Measurements from ENCODE around the gene NPFF. TPM values are rescaled to one million over a fixed set of nuclear protein-coding genes. Genes with fewer than 3 reads are reported as not detected.

NPFF gene
- total RNA-seq, 2 donors from 2014 or later = not detected

DNA sequence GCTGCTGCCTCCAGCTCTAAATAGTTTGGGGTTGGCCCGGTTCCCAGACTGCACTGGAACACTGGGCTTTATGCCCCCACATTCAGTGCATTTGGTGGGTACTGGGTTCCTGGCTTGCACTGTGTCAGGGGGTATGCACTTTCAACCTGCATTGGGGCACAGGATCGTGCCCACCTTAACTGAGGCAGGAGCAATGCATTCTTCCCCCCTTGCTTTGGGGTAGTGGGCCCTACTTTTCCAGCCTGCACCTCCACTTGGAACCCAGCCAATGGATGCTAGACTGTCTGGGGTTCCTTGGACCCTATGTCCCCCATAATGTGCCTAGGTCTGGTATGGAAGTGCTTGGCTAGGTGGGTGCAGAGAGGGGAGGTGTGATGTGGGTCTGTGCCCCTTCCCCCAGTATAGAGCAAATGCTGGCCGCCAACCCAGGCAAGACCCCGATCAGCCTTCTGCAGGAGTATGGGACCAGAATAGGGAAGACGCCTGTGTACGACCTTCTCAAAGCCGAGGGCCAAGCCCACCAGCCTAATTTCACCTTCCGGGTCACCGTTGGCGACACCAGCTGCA, 5.6 kb downstream of the NPFF start:
- H3K9ac ChIP-seq (ENCODE audit: extremely low read depth, low read length, poor library complexity, severe bottlenecking) = peak overlapping the region; percentile 88
- TF ChIP-seq, protein P1, sequence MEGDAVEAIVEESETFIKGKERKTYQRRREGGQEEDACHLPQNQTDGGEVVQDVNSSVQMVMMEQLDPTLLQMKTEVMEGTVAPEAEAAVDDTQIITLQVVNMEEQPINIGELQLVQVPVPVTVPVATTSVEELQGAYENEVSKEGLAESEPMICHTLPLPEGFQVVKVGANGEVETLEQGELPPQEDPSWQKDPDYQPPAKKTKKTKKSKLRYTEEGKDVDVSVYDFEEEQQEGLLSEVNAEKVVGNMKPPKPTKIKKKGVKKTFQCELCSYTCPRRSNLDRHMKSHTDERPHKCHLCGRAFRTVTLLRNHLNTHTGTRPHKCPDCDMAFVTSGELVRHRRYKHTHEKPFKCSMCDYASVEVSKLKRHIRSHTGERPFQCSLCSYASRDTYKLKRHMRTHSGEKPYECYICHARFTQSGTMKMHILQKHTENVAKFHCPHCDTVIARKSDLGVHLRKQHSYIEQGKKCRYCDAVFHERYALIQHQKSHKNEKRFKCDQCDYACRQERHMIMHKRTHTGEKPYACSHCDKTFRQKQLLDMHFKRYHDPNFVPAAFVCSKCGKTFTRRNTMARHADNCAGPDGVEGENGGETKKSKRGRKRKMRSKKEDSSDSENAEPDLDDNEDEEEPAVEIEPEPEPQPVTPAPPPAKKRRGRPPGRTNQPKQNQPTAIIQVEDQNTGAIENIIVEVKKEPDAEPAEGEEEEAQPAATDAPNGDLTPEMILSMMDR (conservative IDR thresholded peaks at IDR 0.05) = no peak
- peak overlapping the region; percentile 99 for H3K27ac Mint-ChIP-seq
- H3K27me3 Mint-ChIP-seq (ENCODE audit: insufficient read depth) = peaks cover 2% of the 10 kb centered on the region
- no peaks in the 10 kb centered on the region for H3K9me3 Mint-ChIP-seq
- peaks cover 32% of the 10 kb centered on the region for H3K36me3 ChIP-seq (ENCODE audit: control insufficient read depth, insufficient read depth, low read length)
- peak overlapping the region; percentile 85 for H3K4me3 ChIP-seq (ENCODE audit: low read length)
- peak; percentile 49 for DNase-seq
- peaks cover 24% of the 10 kb centered on the region for H3K36me3 Mint-ChIP-seq (ENCODE audit: low read depth)
- peak overlapping the region; percentile 99 for H3K27ac ChIP-seq (ENCODE audit: low read depth, low read length)
- H3K4me1 Mint-ChIP-seq = peaks cover 19% of the 10 kb centered on the region
- H3K4me1 ChIP-seq (ENCODE audit: control insufficient read depth, insufficient read depth, low read length) = peaks cover 7% of the 10 kb centered on the region
- no peaks in the 10 kb centered on the region for H3K27me3 ChIP-seq (ENCODE audit: control insufficient read depth, insufficient read depth, low read length, poor library complexity, severe bottlenecking)
- peak overlapping the region; percentile 79 for H3K4me3 Mint-ChIP-seq
- 81 to 82% methylated on average over 9 to 10 of the region's 10 CpGs for WGBS, 2 experiments (ENCODE audit: insufficient coverage in 1 of 2, insufficient read length in 1 of 2)
- H3K9me3 ChIP-seq (ENCODE audit: control insufficient read depth, low read length) = no peaks in the 10 kb centered on the region

DNA sequence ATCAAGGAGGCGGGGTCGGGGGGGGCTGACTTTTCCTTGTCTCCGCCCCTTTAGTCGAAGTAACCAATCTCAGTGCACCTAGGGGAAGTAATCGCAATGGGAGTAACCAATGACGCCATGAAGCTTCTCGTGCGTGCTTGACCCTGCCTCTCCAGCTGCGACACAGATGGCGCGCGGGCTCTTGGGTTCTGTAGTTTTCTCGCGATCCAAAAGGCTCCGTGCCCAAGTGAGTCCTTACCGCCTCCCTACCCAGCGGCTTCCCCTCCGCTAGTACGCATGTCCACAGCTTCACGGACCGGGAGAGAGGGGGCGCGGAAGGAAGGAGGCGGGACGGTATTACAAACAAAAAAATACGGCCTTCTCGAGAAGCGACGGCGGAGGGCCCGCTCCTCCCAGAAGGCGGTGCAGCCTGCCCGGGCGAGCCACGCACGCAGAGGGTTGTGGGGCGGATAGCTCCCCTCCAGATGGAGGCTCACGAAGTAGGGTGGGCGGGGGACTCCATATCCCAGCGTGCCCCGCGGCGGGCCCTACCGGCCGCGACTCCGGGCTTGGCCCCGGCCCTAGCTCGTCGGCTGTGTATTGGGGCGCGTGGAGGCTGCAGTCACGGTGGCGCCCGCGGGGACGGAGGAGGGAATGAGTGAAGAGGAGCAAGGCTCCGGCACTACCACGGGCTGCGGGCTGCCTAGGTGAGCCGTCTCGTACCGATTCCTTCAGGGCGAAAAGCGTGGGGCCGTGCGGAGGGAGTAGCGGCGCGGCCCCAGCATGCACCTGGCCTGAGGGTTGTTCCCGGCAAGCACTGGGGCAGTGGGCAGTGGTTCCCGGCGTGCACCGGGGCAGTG, 6.3 kb downstream of the NPFF start, which contains the start of gene TARBP2:
Gene TARBP2 (plus strand): TSS at position 508 of the 839 bp plus-strand sequence. CDS start 126 bp downstream, at position 634.
- H3K4me1 ChIP-seq (ENCODE audit: control insufficient read depth, insufficient read depth, low read length) = peaks cover 11% of the 10 kb centered on the region
- Mint-ChIP-seq H3K27ac (peak within 1 kb of the TSS; percentile 99), H3K27me3 (ENCODE audit: insufficient read depth) (peaks cover 2% of the 10 kb centered on the region), H3K9me3 (no peaks in the 10 kb centered on the region), H3K4me3 (peak within 1 kb of the TSS; percentile 79), H3K4me1 (peaks cover 25% of the 10 kb centered on the region), H3K36me3 (ENCODE audit: low read depth) (peaks cover 22% of the 10 kb centered on the region)
- H3K27ac ChIP-seq (ENCODE audit: low read depth, low read length) = peak within 1 kb of the TSS; percentile 99
- H3K4me3 ChIP-seq (ENCODE audit: low read length) = peak within 1 kb of the TSS; percentile 85
- peak within 1 kb of the TSS; percentile 88 for H3K9ac ChIP-seq (ENCODE audit: extremely low read depth, low read length, poor library complexity, severe bottlenecking)
- no peaks in the 10 kb centered on the region for H3K27me3 ChIP-seq (ENCODE audit: control insufficient read depth, insufficient read depth, low read length, poor library complexity, severe bottlenecking)
- peak; percentile 100 for DNase-seq
- 0% methylated on average over 31 to 74 of the region's 74 CpGs for WGBS, 2 experiments (ENCODE audit: insufficient coverage in 1 of 2, insufficient read length in 1 of 2)
- TF ChIP-seq, protein P1 (conservative IDR thresholded peaks at IDR 0.05) = no peak
- H3K9me3 ChIP-seq (ENCODE audit: control insufficient read depth, low read length) = no peaks in the 10 kb centered on the region
- peaks cover 25% of the 10 kb centered on the region for H3K36me3 ChIP-seq (ENCODE audit: control insufficient read depth, insufficient read depth, low read length)

DNA sequence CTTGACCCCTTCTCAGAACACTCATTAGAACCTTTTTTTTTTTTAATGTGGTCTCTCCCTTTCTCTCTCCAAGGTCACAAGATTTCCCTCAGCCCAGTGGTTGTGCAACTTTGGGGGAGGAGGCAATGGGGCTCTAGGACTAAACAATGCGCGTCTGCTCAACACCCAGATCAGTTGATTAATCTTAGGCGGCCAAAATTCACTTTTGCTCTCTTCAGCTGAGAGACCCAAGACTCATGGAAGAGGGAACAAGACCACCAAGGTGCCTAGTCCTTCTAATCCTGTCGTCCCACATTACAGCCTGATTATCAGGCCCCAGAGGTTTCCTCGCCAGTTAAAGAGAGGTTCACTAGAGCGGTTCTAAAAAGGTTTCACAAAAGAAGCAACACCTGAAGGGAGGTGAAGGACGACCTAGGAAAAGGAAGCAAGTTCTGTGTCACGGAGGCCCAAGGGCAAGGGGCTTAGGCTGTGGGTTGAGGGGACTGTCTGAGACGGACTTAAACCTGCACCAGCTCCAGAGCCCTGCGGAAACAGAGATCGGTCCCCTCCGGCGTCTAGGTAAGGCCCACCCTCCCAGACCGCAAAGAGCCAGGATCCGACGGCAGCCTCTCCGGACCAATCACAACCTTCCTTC, 7.0 kb downstream of the NPFF start:
- no peaks in the 10 kb centered on the region for H3K9me3 ChIP-seq (ENCODE audit: control insufficient read depth, low read length)
- DNase-seq = no peak

More for the DNA sequence above, 7.0 kb downstream of the NPFF start:
- Mint-ChIP-seq H3K9me3 (no peaks in the 10 kb centered on the region), H3K27ac (peak overlapping the region; percentile 99), H3K4me1 (peaks cover 30% of the 10 kb centered on the region), H3K36me3 (ENCODE audit: low read depth) (peaks cover 15% of the 10 kb centered on the region), H3K27me3 (ENCODE audit: insufficient read depth) (peaks cover 2% of the 10 kb centered on the region), H3K4me3 (peak overlapping the region; percentile 79)
- Histone ChIP-seq H3K27ac (ENCODE audit: low read depth, low read length) (peak overlapping the region; percentile 73), H3K27me3 (ENCODE audit: control insufficient read depth, insufficient read depth, low read length, poor library complexity, severe bottlenecking) (no peaks in the 10 kb centered on the region), H3K4me1 (ENCODE audit: control insufficient read depth, insufficient read depth, low read length) (peaks cover 16% of the 10 kb centered on the region), H3K4me3 (ENCODE audit: low read length) (peak overlapping the region; percentile 85), H3K36me3 (ENCODE audit: control insufficient read depth, insufficient read depth, low read length) (peaks cover 23% of the 10 kb centered on the region), H3K9ac (ENCODE audit: extremely low read depth, low read length, poor library complexity, severe bottlenecking) (peak overlapping the region; percentile 88)
- WGBS, 2 experiments (ENCODE audit: insufficient coverage in 1 of 2, insufficient read length in 1 of 2) = 12 to 13% methylated on average over 6 to 17 of the region's 17 CpGs
- TF ChIP-seq, protein P1 (conservative IDR thresholded peaks at IDR 0.05) = no peak

All from endodermal cell (in vitro differentiated cells).